Measurements from ENCODE around the gene C18orf32. TPM values are rescaled to one million over a fixed set of nuclear protein-coding genes. Genes with fewer than 3 reads are reported as not detected.

The C18orf32 gene
- total and polyA plus RNA-seq, 2 of the 13 experiments (the other 11 are each of a cell fraction or from before 2014, with no cell fraction given) = 17.6 to 20.6 TPM

- TF ChIP-seq SIX4 (CRISPR knock-in tag; IDR thresholded peaks at IDR 0.05) (0 out of 2 replicates have a peak, but pooled peaks have one; percentile 23), TEAD2 (CRISPR knock-in tag; IDR thresholded peaks at IDR 0.05) (no peak), ZNF510 (CRISPR knock-in tag; IDR thresholded peaks at IDR 0.05; ENCODE audit: low read depth) (no peak), ZNF256 (CRISPR knock-in tag; conservative IDR thresholded peaks at IDR 0.05) (no peak; the same call in 1 of the 2 replicates), ELF1 (CRISPR knock-in tag; IDR thresholded peaks at IDR 0.05) (peak; percentile 95), ZBTB4 (CRISPR knock-in tag; IDR thresholded peaks at IDR 0.05; ENCODE audit: borderline replicate concordance) (peak; percentile 85; the same call in 1 of the 2 replicates), ZNF281 (CRISPR knock-in tag; IDR thresholded peaks at IDR 0.05; ENCODE audit: borderline replicate concordance) (no peak), NR2C2 (CRISPR knock-in tag; IDR thresholded peaks at IDR 0.05; ENCODE audit: borderline replicate concordance) (peak; percentile 93), U2AF1 (optimal IDR thresholded peaks at IDR 0.05; ENCODE audit: low read depth, low read length) (peak; percentile 87), ZNF816 (CRISPR knock-in tag; IDR thresholded peaks at IDR 0.05; ENCODE audit: borderline replicate concordance) (peak; percentile 84), SYNCRIP (IDR thresholded peaks at IDR 0.05; ENCODE audit: insufficient read depth, low read depth, low read length) (no peak), FOSL1 (CRISPR knock-in tag; IDR thresholded peaks at IDR 0.05; ENCODE audit: borderline replicate concordance) (peak; percentile 13; the same call in 1 of the 2 replicates), IRX3 (CRISPR knock-in tag; IDR thresholded peaks at IDR 0.05; ENCODE audit: borderline replicate concordance, low read depth) (peak; percentile 68; the same call in 1 of the 2 replicates), ZMYM2 (CRISPR knock-in tag; IDR thresholded peaks at IDR 0.05) (no peak), MBNL3 (CRISPR knock-in tag; conservative IDR thresholded peaks at IDR 0.05) (no peak), MAFK (conservative IDR thresholded peaks at IDR 0.05 in 1 of 2, IDR thresholded peaks at IDR 0.05 in 1 of 2; ENCODE audit: low read length in 2 of 2) (no peak), ZNF550 (CRISPR knock-in tag; IDR thresholded peaks at IDR 0.05; ENCODE audit: borderline replicate concordance) (no peak; the same call in 1 of the 2 replicates), KAT2B (IDR thresholded peaks at IDR 0.05; ENCODE audit: borderline replicate concordance, low read depth, low read length) (no peak), NR2F6 (IDR thresholded peaks at IDR 0.05) (no peak), NR2F6 (CRISPR knock-in tag; IDR thresholded peaks at IDR 0.05) (peak; percentile 56), ZNF451 (CRISPR knock-in tag; IDR thresholded peaks at IDR 0.05) (peak; percentile 90), SP5 (CRISPR knock-in tag; IDR thresholded peaks at IDR 0.05; ENCODE audit: borderline replicate concordance, low read depth) (peak; percentile 68; the same call in 1 of the 2 replicates), GZF1 (CRISPR knock-in tag; IDR thresholded peaks at IDR 0.05) (no peak; the same call in 1 of the 2 replicates), ARNT2 (CRISPR knock-in tag; IDR thresholded peaks at IDR 0.05; ENCODE audit: low read depth) (peak; percentile 93)
These were observed at the start of gene C18orf32 (continued) for GRCh38 chr18:49486953-49487710.

Measured in HepG2 (cell line).